GM12873 (cell line): ENCODE results near the gene FDXR.

Experiments
- TF ChIP-seq, protein P1 (sequence below): IDR thresholded peaks from 2 replicates; pipeline ENCODE4 v1.5.1; 2012; ENCODE audit warnings: low read depth, mild to moderate bottlenecking, moderate library complexity, low read length, control low read depth; ENCODE audit not compliant: insufficient read depth; ENCODE audit errors: missing control alignments

The FDXR gene

DNA sequence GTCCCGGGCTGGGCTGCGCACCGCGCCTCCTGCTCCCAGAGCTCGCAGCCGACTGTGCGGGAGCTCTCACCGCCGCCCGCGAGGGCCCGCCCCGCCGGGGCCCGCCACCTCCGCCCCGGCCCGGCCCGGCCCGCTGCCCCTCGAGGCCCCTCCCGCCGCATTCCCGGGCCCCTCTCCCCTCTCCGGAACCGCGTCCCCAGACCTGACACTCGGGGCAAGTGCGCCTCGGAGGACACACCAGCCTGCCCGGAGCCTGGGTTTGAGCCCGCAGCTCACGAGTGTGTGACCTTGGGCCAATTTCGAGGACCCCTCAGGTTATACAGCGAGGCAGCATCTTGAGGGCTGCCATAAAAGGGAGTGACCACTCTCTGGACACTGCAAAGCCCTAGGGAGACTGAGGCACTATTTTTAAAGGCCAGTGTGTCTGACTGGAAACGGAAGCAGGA is 11.1 kb downstream of the FDXR start:
- TF ChIP-seq, protein P1, sequence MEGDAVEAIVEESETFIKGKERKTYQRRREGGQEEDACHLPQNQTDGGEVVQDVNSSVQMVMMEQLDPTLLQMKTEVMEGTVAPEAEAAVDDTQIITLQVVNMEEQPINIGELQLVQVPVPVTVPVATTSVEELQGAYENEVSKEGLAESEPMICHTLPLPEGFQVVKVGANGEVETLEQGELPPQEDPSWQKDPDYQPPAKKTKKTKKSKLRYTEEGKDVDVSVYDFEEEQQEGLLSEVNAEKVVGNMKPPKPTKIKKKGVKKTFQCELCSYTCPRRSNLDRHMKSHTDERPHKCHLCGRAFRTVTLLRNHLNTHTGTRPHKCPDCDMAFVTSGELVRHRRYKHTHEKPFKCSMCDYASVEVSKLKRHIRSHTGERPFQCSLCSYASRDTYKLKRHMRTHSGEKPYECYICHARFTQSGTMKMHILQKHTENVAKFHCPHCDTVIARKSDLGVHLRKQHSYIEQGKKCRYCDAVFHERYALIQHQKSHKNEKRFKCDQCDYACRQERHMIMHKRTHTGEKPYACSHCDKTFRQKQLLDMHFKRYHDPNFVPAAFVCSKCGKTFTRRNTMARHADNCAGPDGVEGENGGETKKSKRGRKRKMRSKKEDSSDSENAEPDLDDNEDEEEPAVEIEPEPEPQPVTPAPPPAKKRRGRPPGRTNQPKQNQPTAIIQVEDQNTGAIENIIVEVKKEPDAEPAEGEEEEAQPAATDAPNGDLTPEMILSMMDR, result no peak

DNA sequence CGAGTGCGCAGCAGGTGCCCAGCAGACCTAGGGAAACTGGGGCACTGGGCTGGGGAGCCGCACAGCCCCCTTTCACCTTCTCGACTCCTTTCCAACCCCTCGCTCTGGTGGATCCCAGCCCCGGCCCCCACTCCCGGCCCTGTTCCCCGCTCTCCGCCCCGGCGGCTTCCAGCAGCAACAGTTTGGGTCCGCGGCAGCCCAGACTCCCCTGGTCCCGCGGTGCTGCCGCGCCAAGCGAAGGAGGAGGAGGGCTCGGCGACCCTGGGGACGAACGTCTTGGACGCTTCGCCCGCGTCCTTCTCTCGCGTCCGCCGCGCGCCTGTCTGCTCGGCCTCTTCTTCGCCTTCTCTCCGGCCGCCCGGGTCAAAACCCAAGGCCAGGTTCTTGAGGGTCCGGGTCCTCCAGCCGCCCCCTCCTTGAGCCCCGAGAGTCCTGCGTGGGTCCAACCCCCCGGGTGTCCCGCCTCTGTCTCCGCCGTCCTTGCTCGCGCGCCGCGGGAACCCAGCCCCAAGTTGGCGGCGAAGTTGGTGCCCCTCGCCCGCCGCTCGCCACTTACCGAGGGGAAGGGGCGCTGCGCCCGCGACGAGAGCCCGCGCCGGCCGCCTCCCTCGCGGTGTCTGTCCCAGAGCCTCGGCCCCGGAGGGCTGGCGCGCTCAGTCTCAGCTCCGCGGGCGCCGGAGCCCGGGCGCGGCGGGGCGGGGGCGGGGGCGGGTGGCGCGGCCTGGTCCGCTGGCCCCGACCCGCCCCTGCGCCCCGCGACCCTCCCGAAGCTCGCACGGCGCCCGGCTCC is 11.7 kb downstream of the FDXR start:
- TF ChIP-seq, protein P1, result no peak

DNA sequence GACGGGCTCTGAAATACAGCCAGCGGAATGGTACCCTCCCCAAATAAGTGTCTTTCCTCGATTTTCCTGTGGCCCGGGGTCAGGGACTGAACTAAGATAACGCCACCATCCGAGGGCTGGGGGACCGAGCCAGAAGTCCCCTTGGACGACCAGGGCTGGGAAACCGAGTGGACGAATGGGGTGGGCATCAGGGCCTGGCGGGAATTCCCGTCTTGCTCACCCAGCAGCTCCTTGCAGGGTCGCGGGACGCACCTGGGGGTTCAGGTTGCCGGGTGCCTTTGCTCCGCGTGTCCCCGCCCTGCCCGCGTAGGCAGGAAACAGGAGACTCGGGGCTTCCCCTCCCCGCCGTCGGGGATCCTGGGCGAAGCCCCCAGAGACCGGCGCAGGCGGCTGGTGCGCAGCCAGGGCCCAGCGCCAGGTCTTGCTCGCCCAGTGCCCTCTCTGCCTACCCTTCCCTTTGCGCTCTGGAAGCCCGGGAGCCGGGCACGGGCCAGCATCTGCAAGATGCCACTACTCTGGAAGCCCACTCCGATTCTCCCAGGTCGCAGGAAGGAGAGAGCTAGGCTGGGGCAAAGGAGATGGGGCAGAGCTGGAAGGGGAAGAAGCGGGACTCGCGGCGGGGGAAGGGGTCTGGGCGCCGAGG is 12.4 kb downstream of the FDXR start:
- TF ChIP-seq, protein P1, result no peak

DNA sequence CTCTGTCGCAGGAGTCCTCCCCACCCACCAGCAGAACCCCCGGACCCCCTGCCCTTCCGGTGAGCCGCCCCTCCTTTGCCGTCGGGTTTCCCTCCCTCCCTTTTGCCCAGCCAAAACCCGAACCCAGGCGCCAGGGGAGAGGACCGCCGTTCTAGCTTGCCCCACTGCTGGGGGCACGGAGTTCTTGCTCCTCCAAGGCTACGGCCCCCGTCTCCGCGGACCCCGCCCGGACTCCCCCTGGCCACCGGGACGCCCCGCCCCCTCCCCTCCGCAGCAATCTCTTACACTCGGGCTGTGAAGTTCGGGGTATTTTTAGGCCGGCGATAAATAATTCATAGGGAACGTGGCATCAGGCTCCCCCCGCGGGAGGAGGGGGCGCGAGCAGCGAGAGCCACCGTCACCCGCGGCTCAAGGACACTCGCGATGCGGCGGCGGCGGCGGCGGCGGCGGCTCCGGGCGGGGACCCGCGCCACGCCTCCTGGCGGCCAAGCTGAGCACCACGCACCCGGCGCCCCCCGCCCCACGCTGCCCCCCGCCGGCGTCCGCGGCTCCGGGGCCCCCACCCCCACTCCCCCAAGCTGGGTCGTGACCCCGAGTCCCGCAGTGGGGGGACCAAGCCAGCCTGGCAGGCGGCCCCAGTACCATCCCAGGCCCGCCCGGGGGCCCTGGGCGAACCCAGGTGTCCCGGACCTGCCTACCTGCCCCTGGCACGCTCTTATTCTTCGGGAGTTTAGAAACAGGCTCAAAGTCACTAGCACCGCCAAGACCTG is 13.2 kb downstream of the FDXR start, which contains the start of gene GRIN2C:
GRIN2C (minus strand) TSS at position 427 of the 770 bp plus-strand sequence. CDS start 4,793 bp downstream, outside the sequence.
- TF ChIP-seq, protein P1, result no peak

DNA sequence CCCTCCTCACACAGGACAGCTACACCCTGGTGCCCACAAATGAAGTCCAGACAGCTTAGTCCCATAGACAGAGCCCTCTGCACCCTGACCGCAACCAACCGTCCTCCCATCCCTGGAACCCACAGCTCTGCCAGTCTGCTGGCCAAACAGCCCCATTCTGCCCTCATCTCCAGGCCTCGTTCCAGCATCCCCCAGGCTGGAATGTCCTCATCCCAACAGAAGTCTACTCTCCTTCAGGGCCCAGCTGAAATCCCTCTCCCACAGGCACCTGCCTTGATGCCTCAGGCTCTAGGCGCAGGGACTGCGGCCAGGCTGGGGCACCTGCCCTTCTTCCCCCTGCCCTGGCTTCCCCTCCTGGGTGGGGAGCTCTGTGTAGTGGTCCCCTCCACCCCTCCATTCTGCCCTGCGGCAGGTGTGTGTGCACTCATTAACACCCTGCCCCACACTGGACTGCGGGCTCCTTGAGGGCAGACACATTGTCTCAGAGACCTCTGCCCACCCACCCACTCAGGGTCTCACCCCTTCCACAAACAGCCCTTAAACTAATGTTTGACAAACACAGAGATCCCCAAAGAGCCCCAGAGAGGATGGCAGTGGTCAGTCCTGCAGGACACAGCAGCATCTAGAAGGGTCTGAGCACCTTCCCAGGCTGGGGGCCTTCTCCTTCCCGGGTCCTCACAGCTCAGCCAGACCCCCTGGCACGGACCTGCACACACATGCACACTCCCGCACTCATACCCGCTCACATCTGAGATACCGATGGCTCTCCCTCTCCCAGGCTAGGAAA is 13.9 kb downstream of the FDXR start:
- TF ChIP-seq, protein P1, result no peak

DNA sequence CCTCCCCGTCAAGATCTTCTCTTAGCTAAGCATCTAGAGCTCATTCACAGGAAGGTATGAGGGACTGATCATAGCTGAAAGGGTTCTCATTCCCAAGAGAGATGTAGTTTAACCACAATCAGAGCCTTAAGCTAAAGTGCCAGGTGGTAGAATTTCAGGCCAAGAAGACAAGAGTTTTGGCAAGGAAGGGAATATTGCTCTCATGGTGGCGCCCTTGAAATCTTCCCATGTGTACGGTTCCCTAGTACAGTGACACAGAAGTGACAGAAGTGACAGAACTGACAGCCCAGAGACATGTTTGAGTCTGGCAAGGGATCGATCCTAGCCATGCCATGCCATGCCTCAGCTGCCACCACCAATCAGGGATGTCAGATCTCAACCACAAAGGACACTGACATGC is 15.6 kb downstream of the FDXR start:
- TF ChIP-seq, protein P1, result no peak
